ENCODE data around the gene BTBD1. TPM values are rescaled to one million over a fixed set of nuclear protein-coding genes. Genes with fewer than 3 reads are reported as not detected.

BTBD1 gene
- total RNA-seq, 1 donor: 48.2 TPM

GRCh38 chr15:82999426-82999825, 67.6 kb downstream of the BTBD1 start:
- DNase-seq (ENCODE audit: low read depth in 2 of 3, low spot score in 2 of 3): no peak

GRCh38 chr15:82995938-82996337, 71.1 kb downstream of the BTBD1 start:
- no peak for DNase-seq (ENCODE audit: low read depth in 2 of 3, low spot score in 2 of 3)

GRCh38 chr15:82995076-82995475, 72.0 kb downstream of the BTBD1 start:
- DNase-seq (ENCODE audit: low read depth in 2 of 3, low spot score in 2 of 3): no peak

DNA sequence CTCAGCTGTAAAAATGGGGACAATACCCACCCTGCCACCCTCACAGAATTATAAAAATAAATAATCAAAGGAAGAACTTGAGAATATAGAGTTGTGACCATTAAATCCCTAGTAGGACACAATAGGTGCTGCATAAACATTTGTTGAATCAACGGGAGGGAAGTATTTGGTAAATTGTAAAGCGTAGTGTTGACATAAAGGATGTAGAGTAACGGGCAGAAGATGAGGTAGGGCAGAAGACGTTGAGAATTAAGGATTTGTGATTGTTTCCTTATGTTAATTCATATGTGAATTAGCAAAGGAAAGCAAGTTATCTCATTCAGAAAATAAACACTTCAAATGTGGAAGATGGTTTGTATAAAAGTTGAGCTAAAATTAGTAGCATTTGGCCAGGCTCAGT, 73.9 kb downstream of the BTBD1 start:
- no peak for DNase-seq (ENCODE audit: low read depth in 2 of 3, low spot score in 2 of 3)

DNA sequence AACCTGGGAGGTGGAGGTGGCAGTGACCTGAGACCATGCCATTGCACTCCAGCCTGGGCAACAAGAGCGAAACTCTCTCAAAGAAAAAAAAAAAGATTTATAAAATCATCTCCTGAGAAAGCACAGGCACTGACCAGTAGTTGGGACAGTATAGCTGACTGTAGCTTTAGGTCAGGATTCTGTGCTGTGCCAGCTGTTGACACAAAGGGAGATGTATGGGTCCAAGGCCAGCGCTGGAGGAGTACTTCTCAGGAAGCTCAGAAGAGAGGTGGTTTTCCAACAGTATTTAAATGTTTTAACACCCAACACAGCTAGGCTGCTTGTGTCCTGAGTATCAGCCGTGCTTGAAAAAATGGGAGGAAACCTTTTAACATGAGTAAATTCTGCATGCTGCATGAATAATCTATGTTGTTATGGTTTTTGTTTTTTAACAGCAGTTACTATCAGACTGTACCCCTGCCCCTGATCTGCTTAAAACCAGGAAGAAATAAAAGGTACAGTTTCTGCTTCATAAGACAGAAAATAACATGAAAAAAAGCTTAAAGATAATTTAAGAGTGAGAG, 74.5 kb downstream of the BTBD1 start:
- DNase-seq (ENCODE audit: low read depth in 2 of 3, low spot score in 2 of 3): no peak

GRCh38 chr15:82986442-82986780, 80.6 kb downstream of the BTBD1 start:
- DNase-seq (ENCODE audit: low read depth in 2 of 3, low spot score in 2 of 3): peak in 2 of 3 donors; percentile 41 to 56

DNA sequence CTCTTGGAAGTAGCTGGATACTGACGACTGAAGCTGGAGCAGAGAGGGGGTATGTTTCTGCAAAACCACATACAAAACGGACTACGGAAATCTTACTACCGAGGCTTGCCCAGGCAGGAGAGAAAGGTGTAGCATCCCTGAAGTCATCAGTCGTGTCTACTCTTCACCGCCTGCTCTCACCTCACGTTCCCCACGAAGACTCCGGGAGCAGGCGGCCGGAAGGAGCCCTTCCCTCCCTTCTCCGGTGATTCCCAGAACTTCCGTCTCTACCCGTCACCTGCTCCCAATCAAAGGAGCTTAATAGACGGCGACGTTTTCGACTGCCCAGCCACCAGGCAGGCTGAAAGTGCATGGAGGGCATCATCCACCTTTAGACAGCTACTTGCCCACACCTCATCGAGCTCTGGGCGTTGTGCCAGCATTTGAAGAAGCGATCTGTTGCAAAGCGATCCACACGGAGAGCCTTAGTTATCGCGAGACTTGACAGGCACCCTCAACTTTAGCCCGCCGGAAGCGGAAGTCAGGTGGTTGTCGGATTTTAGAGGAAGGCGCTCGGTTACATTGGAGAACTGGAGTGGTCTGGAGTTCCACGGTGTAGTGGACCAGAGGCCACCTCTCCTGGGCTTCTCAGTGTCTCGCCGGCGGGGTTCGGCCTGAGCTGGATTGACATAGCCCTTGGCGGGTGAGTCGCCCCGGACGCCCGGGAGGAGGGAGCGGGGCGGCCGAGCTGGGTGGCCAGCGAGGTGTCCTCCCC, 81.2 kb downstream of the BTBD1 start, which contains the start of gene RAMAC:
Gene RAMAC, plus strand, starts transcription at position 523 of the 754 bp plus-strand sequence. CDS start 2,809 bp downstream, outside the sequence.
- DNase-seq (ENCODE audit: low read depth in 2 of 3, low spot score in 2 of 3): peak; percentile 86 to 99 (median 98)

DNA sequence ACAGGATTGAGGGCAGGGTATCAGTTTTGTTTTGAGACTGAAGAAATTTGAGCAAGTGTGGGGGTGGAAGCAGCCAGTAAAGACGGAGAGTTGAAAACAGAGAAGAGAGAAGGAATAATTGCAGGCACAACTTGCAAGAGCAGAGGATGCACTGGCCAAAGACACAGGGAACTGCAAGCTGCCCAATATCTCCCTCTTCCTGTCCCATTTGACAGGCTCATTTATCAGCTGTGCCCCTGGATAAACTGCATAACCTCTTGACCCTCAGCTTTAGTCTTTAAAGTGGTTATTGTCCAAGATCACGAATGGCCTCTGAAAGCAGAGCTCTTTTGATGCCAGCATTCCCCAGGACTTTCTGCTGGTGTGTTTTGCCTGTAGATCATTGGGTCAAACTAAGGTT, 86.1 kb downstream of the BTBD1 start:
- DNase-seq (ENCODE audit: low read depth in 2 of 3, low spot score in 2 of 3): no peak

GRCh38 chr15:82979726-82980125, 87.3 kb downstream of the BTBD1 start:
- DNase-seq (ENCODE audit: low read depth in 2 of 3, low spot score in 2 of 3): no peak

DNA sequence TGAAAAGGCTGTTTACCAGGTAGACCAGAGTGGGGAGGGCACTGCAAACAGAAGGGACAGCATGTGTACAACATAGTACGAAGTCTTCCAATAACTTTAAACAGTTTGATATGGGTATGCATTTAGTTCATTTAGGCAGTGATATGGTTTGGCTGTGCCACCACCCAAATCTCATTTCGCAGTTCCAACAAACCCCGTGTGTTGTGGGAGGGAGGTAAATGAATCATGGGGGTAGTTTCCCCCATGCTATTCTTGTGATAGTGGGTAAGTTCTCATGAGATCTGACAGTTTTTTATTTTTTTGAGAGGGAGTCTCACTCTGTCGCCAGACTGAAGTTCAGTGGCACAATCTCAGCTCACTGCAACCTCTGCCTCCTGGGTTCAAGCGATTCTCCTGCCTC, 88.6 kb downstream of the BTBD1 start:
- no peak for DNase-seq (ENCODE audit: low read depth in 2 of 3, low spot score in 2 of 3)

GRCh38 chr15:82977076-82977475, 90.0 kb downstream of the BTBD1 start:
- DNase-seq (ENCODE audit: low read depth in 2 of 3, low spot score in 2 of 3): no peak

GRCh38 chr15:82972990-82973389, 94.1 kb downstream of the BTBD1 start:
- no peak for DNase-seq (ENCODE audit: low read depth in 2 of 3, low spot score in 2 of 3)

DNA sequence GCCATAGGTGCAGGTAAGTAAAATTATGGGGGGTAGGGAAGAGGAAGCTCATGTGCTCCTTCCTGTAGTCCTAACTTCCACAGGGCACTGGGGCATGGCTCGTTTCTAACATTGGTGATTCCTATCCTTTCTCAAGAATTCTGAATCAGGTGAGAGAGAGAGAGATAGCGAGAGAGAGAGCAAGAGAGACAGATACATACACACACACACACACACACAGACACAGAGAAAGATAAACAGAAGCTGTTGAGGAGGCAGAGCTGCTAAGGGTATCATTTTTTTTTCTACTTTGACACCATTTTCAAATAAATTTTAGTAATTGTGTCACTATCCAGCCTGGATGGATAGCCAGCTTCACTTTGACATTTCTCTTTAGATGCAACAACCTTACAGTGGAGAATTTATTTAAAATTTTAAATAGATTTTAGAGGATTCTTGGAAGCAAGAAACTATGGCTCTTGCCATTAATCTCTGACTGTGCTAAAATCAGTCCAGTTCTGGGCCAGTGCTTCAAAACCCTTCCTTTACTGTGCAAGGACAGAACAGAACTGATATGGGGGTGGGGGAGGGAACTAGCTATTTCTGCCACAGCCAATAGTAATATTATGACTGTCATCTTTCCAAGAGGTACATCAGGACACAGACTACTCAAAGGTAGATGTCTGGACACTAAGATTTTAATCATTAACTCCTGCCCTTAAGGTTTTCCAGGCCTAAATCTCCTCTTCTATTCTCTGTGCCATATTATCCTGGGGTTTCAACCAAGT, 95.7 kb downstream of the BTBD1 start:
- DNase-seq (ENCODE audit: low read depth in 2 of 3, low spot score in 2 of 3): no peak

GRCh38 chr15:82970696-82971095, 96.4 kb downstream of the BTBD1 start:
- no peak for DNase-seq (ENCODE audit: low read depth in 2 of 3, low spot score in 2 of 3)

GRCh38 chr15:82970078-82970686, 96.9 kb downstream of the BTBD1 start:
- DNase-seq (ENCODE audit: low read depth in 2 of 3, low spot score in 2 of 3): no peak

- no peak for DNase-seq (ENCODE audit: low read depth in 2 of 3, low spot score in 2 of 3)
Observed at GRCh38 chr15:82969353-82969752, 97.7 kb downstream of the BTBD1 start.

DNA sequence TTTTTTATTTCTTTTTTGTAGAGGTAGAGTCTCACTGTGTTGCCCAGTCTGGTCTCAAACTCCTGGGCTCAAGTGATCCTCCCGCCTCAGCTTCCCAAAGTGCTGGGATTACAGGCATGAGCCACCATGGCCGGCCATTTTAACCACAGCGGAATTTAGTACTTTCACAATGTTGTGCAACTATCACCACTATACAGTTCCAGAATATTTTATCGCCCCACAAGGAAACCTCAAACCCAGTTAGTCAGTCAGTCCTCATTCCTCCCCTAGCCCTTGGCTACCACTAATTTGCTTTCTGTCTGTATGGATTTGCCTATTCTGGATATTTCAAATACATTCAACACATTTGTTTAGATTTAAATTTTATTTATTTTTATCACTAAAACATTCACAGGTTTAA, 99.0 kb downstream of the BTBD1 start:
- DNase-seq (ENCODE audit: low read depth in 2 of 3, low spot score in 2 of 3): no peak

DNA sequence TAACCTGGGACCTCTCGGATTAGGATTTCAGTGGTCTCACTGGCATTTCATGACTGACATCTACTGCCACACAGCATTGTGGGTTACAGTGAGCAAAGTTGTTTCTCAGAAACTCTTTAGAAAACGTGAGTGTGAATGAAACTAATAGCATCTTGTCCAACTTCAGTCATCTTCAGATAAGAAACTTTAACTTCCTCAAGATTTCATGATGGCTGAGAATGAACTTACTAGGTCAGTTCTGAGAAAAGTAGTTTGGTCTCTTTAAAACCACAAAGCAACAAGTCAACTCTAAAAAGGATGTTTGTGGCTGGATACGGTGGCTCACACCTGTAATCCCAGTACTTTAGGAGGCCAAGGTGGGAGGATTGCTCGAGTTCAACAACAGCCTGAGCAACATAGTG, 100.4 kb downstream of the BTBD1 start:
- DNase-seq (ENCODE audit: low read depth in 2 of 3, low spot score in 2 of 3): no peak
